NT2/D1 (cell line): ENCODE measurements around the gene DCTN4.
"Not testable (repeated sequence)": the region's sequence is repeated elsewhere in the genome, so short reads cannot be mapped to it uniquely, and the experiment has no call there.

Experiments
- DNase-seq: peaks from one replicate; pipeline ENCODE4 v3.0.0-alpha.2; 2011; ENCODE audit warnings: low read depth, low spot score
- H3K27me3 ChIP-seq: 2 replicates; pipeline ENCODE4 v1.6.0; 2011; ENCODE audit warnings: mild to moderate bottlenecking; ENCODE audit not compliant: insufficient read length, insufficient read depth
- H3K36me3 ChIP-seq: 2 replicates; pipeline ENCODE4 v1.6.1; 2011; ENCODE audit warnings: mild to moderate bottlenecking, low read length, mixed read lengths; ENCODE audit not compliant: insufficient read depth, insufficient read length
- H3K4me1 ChIP-seq: 2 replicates; pipeline ENCODE4 v1.5.1; 2011; ENCODE audit not compliant: insufficient read depth, insufficient read length
- H3K4me3 ChIP-seq: 2 replicates; pipeline ENCODE4 v1.5.1; 2011; ENCODE audit warnings: low read depth; ENCODE audit not compliant: insufficient read length
- H3K9ac ChIP-seq: 2 replicates; pipeline ENCODE4 v1.6.0; 2011; ENCODE audit warnings: low read depth; ENCODE audit not compliant: insufficient read length
- H3K9me3 ChIP-seq: 2 replicates; pipeline ENCODE4 v1.5.1; 2011; ENCODE audit warnings: mild to moderate bottlenecking, low read length; ENCODE audit not compliant: insufficient read depth
- SUZ12 ChIP-seq: IDR thresholded peaks from 2 replicates; pipeline ENCODE4 v1.6.1; 2011; ENCODE audit not compliant: insufficient read length, insufficient read depth; ENCODE audit errors: extremely low read depth
- YY1 ChIP-seq: IDR thresholded peaks from 2 replicates; pipeline ENCODE4 v1.6.1; 2011; ENCODE audit not compliant: insufficient read length, insufficient read depth
- ZNF274 ChIP-seq: IDR thresholded peaks from 2 replicates; pipeline ENCODE4 v1.6.1; 2011; ENCODE audit warnings: mild to moderate bottlenecking, low read depth, low read length

Gene DCTN4

DNA sequence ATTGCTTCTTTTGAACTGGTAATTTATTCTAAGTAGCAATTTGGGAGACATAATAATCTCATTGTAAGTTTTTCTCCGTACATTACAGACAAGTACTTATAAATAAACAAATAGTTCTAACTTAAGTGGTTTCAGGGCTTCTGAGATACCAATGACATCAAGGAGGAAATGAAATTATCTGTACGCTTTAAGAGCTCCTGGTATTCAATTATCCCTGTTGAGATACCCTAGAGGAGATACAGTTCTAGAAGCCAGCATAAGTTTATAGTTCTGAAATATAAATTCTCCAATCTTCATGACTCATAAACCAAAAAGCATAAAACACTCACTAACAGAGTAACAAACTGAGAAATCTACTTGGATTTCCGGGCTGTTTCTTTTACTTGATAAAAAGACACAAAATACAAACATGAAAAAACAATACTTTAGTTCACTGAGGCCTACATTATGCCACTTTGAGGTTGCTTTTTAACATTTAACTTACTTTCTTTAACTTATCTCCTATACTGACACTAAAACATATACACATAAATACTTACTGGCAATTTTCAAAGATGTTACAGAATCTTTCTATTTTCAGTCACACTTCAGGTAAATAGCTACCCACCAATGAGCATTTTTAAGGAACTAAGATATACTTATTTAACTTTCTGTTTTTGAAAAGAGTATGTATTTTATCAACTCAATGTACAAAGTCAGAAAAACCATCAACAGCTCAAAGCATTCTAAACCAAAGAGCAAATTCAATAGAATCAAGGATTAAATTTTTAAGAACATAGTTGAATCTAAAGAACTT is 7.5 kb downstream of the DCTN4 start:
- H3K4me1 ChIP-seq = no peaks in the 10 kb centered on the region
- H3K9ac ChIP-seq = no peak overlapping the region
- no peaks in the 10 kb centered on the region for H3K27me3 ChIP-seq
- DNase-seq = no peak
- no peaks in the 10 kb centered on the region for H3K9me3 ChIP-seq
- no peak for TF ChIP-seq ZNF274
- TF ChIP-seq YY1 = no peak
- TF ChIP-seq SUZ12 = no peak
- H3K36me3 ChIP-seq = peaks cover 53% of the 10 kb centered on the region
- H3K4me3 ChIP-seq = no peak overlapping the region

DNA sequence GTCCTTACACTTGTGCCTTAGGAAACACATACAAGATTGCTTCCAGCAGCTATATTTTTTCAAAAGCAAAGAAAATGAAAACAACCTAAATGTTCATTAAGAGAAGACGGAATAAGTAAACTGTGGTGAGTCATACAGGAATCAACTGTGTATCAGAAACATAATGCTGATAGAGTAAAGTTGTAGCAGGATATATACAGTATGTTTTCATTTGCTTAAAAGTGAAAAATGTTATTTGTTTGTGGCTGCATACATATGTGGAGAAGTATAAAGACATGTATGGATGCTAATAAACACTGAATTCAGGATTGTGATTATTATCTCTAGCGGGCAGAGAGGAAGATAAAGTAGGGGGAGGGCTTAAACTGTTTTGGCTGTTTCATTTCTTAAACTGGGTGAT is 8.3 kb downstream of the DCTN4 start:
- no peaks in the 10 kb centered on the region for H3K4me1 ChIP-seq
- TF ChIP-seq ZNF274 (no peak), YY1 (no peak), SUZ12 (no peak)
- no peak for DNase-seq
- H3K27me3 ChIP-seq = no peaks in the 10 kb centered on the region
- no peak overlapping the region for H3K9ac ChIP-seq
- H3K9me3 ChIP-seq = no peaks in the 10 kb centered on the region
- H3K36me3 ChIP-seq = peaks cover 46% of the 10 kb centered on the region
- no peak overlapping the region for H3K4me3 ChIP-seq

DNA sequence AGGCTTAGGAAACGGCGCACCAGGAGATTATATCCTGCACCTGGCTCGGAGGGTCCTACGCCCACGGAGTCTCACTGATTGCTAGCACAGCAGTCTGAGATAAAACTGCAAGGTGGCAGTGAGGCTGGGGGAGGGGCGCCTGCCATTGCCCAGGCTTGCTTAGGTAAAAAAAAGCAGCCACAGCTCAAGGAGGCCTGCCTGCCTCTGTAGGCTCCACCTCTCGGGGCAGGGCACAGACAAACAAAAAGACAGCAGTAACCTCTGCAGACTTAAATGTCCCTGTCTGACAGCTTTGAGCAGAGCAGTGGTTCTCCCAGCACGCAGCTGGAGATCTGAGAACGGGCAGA is 15.7 kb downstream of the DCTN4 start:
- not testable (repeated sequence) for H3K36me3 ChIP-seq, H3K9ac ChIP-seq, DNase-seq

DNA sequence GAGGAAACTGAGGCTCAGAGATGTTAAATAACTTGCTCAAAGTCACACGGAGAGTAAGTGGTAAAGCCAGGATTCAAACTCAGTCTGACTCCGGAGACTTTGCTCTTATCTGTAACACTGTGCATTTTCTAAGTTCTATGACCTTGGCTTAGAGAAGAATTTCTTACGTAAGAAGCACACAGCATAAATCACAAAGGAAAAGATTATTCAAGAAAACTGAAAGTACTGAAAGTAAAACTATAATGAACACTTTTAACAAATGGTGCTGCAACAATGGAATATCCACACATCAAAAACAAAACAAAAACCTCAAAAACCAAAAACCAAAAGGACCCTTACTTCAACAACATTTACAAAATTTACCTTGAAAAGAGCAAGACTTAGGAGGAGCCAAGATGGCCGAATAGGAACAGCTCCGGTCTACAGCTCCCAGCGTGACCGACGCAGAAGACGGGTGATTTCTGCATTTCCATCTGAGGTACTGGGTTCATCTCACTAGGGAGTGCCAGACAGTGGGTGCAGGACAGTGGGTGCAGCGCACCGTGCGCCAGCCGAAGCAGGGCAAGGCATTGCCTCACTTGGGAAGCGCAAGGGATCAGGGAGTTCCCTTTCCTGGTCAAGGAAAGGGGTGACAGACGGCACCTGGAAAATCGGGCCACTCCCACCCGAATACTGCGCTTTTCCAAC is 16.2 kb downstream of the DCTN4 start:
- not testable (repeated sequence) for H3K4me3 ChIP-seq, H3K36me3 ChIP-seq, H3K9ac ChIP-seq, DNase-seq, H3K4me1 ChIP-seq, H3K27me3 ChIP-seq, H3K9me3 ChIP-seq

More for the DNA sequence above, 15.7 kb downstream of the DCTN4 start:
- not testable (repeated sequence) for H3K4me3 ChIP-seq, H3K27me3 ChIP-seq, H3K4me1 ChIP-seq, H3K9me3 ChIP-seq

DNA sequence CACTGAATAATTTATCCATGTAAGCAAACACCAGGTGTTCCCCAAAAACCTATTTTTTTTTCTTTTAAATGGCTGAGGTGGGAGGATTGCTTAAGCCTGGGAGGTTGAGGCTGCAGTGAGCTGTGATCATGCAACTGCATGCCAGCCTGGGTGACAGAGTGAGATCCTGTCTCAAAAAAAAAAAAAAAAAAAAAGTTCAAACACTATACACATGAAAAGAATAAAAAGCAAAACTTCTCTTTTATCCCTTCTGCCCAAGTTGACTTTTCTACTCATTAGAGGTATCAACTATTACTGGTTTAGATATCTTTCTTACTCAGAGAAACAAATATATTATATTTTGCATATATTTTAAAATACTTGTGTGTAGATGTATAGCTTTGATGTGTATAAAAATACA is 17.8 kb downstream of the DCTN4 start:
- Histone ChIP-seq H3K4me1 (no peaks in the 10 kb centered on the region), H3K9me3 (peaks cover 8% of the 10 kb centered on the region), H3K36me3 (peaks cover 7% of the 10 kb centered on the region), H3K9ac (no peak overlapping the region), H3K27me3 (no peaks in the 10 kb centered on the region), H3K4me3 (no peak overlapping the region)
- no peak for DNase-seq
- no peak for TF ChIP-seq YY1
- TF ChIP-seq SUZ12 = no peak
- TF ChIP-seq ZNF274 = no peak

DNA sequence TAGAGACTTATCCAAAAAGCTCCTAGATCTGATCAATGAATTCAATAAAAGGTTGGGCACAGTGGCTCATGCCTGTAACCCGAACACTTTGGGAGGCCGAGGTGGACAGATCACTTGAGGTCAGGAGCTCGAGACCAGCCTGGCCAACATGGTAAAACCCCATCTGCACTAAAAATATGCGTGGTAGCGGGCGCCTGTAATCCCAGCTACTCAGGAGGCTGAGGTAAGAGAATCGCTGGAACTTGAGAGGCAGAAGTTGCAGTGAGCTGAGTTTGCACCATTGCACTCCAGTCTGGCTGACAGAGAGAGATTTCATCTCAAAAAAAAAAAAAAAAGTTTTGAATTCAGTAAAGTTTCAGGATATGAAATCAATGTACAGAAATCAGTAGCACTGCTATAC is 20.0 kb downstream of the DCTN4 start:
- H3K4me3 ChIP-seq = no peak overlapping the region
- H3K36me3 ChIP-seq = peaks cover 7% of the 10 kb centered on the region
- peaks cover 21% of the 10 kb centered on the region for H3K9me3 ChIP-seq
- no peaks in the 10 kb centered on the region for H3K4me1 ChIP-seq
- H3K27me3 ChIP-seq = no peaks in the 10 kb centered on the region
- TF ChIP-seq ZNF274 = no peak
- TF ChIP-seq YY1 = no peak
- no peak for TF ChIP-seq SUZ12
- DNase-seq = no peak
- H3K9ac ChIP-seq = no peak overlapping the region

DNA sequence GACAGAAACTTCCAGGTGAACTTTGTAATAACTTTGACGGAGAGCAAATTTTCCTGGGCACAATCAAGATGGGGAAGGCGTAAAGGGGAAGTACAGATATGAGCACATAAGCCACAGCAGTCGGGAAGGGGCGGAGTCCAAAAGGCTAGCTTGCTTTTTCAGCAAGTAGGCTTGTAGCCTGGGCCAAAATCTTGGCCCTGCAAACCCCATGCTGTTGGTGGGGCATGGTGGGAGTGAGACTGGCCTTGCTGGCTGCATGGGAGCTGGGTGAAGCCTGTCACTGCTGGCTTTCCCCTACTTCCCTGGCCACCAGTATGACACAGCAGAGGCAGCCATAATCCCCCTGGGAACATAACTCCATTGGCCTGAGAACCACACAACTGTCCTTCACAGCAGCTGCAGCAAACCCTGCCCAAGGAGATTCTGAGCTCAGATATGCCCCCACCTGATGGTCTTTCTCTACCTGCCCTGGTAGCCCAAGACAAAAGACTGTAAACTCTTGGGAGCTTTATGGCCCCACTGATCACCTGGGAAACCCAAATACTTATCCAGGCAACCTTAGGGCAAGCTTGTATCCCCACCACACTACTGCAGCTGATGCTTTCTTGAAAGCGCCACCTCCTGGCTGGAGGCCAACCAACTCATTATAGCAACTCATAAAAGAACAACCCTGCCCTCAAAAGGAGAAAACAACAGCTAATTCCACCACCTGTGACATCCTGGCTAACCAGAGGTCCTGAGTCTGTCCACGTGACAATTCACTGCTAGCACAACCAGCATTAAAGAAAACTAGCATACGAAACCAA is 24.0 kb downstream of the DCTN4 start:
- Histone ChIP-seq H3K4me3 (no peak overlapping the region), H3K9ac (no peak overlapping the region), H3K36me3 (peaks cover 33% of the 10 kb centered on the region), H3K9me3 (peaks cover 21% of the 10 kb centered on the region), H3K4me1 (no peaks in the 10 kb centered on the region), H3K27me3 (no peaks in the 10 kb centered on the region)
- no peak for DNase-seq
- TF ChIP-seq SUZ12 (no peak), ZNF274 (no peak), YY1 (no peak)
